ENCODE measurements around the gene OCA2. TPM values are rescaled to one million over a fixed set of nuclear protein-coding genes. Genes with fewer than 3 reads are reported as not detected.

OCA2 gene
- total RNA-seq, 1 donor from 2014 or later, result 1.7 TPM

DNA sequence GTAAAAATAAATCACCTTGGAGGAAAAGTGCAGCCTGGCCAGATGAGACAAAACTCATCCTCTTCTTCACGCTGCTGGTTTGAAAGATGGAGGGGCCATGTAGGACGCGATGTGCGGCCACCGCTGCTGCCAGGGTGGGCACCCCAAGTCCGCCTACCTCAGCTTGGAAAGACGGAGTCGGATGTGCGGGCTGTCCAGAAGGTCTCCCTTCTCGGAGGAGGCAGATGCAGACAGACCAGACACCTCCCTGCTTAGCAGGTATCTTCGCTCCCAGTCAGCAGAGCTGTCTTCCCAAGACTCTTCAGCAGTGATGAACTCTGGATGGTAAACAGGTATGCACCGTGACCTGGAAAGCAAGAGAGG lies 71.4 kb downstream of the OCA2 start:
- Mint-ChIP-seq H3K9me3 (ENCODE audit: unreplicated experiment) (peaks cover 8% of the 10 kb centered on the region), H3K27me3 (ENCODE audit: unreplicated experiment) (peaks cover 3% of the 10 kb centered on the region), H3K4me1 (ENCODE audit: low read depth, unreplicated experiment) (peaks cover 2% of the 10 kb centered on the region), H3K27ac (ENCODE audit: unreplicated experiment) (no peak overlapping the region), H3K4me3 (ENCODE audit: unreplicated experiment) (no peak overlapping the region), H3K36me3 (ENCODE audit: unreplicated experiment) (no peaks in the 10 kb centered on the region)
- no peak for DNase-seq
- TF ChIP-seq CTCF (IDR thresholded peaks at IDR 0.05; ENCODE audit: partially characterized antibody, unreplicated experiment), result no peak

GRCh38 chr15:28026764-28027713 lies 72.1 kb downstream of the OCA2 start:
- TF ChIP-seq CTCF (IDR thresholded peaks at IDR 0.05; ENCODE audit: partially characterized antibody, unreplicated experiment), result no peak
- H3K36me3 Mint-ChIP-seq (ENCODE audit: unreplicated experiment), result no peaks in the 10 kb centered on the region
- DNase-seq, result no peak
- H3K27ac Mint-ChIP-seq (ENCODE audit: unreplicated experiment), result no peak overlapping the region
- H3K9me3 Mint-ChIP-seq (ENCODE audit: unreplicated experiment), result peaks cover 8% of the 10 kb centered on the region
- peaks cover 3% of the 10 kb centered on the region for H3K27me3 Mint-ChIP-seq (ENCODE audit: unreplicated experiment)
- H3K4me3 Mint-ChIP-seq (ENCODE audit: unreplicated experiment), result no peak overlapping the region
- H3K4me1 Mint-ChIP-seq (ENCODE audit: low read depth, unreplicated experiment), result peaks cover 2% of the 10 kb centered on the region

GRCh38 chr15:28026221-28026620 lies 72.9 kb downstream of the OCA2 start:
- TF ChIP-seq CTCF (IDR thresholded peaks at IDR 0.05; ENCODE audit: partially characterized antibody, unreplicated experiment), result no peak
- no peak overlapping the region for H3K4me3 Mint-ChIP-seq (ENCODE audit: unreplicated experiment)
- H3K27me3 Mint-ChIP-seq (ENCODE audit: unreplicated experiment), result peaks cover 3% of the 10 kb centered on the region
- DNase-seq, result no peak
- no peaks in the 10 kb centered on the region for H3K36me3 Mint-ChIP-seq (ENCODE audit: unreplicated experiment)
- no peak overlapping the region for H3K27ac Mint-ChIP-seq (ENCODE audit: unreplicated experiment)
- peaks cover 3% of the 10 kb centered on the region for H3K4me1 Mint-ChIP-seq (ENCODE audit: low read depth, unreplicated experiment)
- H3K9me3 Mint-ChIP-seq (ENCODE audit: unreplicated experiment), result peaks cover 8% of the 10 kb centered on the region

- Mint-ChIP-seq H3K36me3 (ENCODE audit: unreplicated experiment) (no peaks in the 10 kb centered on the region), H3K9me3 (ENCODE audit: unreplicated experiment) (peaks cover 8% of the 10 kb centered on the region), H3K27me3 (ENCODE audit: unreplicated experiment) (peaks cover 3% of the 10 kb centered on the region), H3K4me1 (ENCODE audit: low read depth, unreplicated experiment) (peaks cover 3% of the 10 kb centered on the region), H3K4me3 (ENCODE audit: unreplicated experiment) (no peak overlapping the region), H3K27ac (ENCODE audit: unreplicated experiment) (no peak overlapping the region)
- no peak for DNase-seq
- no peak for TF ChIP-seq CTCF (IDR thresholded peaks at IDR 0.05; ENCODE audit: partially characterized antibody, unreplicated experiment)
Measured at GRCh38 chr15:28025413-28025812, 73.7 kb downstream of the OCA2 start.

GRCh38 chr15:28024889-28025250 lies 74.2 kb downstream of the OCA2 start:
- peaks cover 8% of the 10 kb centered on the region for H3K9me3 Mint-ChIP-seq (ENCODE audit: unreplicated experiment)
- DNase-seq, result no peak
- no peaks in the 10 kb centered on the region for H3K36me3 Mint-ChIP-seq (ENCODE audit: unreplicated experiment)
- no peak overlapping the region for H3K4me3 Mint-ChIP-seq (ENCODE audit: unreplicated experiment)
- TF ChIP-seq CTCF (IDR thresholded peaks at IDR 0.05; ENCODE audit: partially characterized antibody, unreplicated experiment), result no peak
- no peak overlapping the region for H3K27ac Mint-ChIP-seq (ENCODE audit: unreplicated experiment)
- peaks cover 5% of the 10 kb centered on the region for H3K27me3 Mint-ChIP-seq (ENCODE audit: unreplicated experiment)
- H3K4me1 Mint-ChIP-seq (ENCODE audit: low read depth, unreplicated experiment), result peaks cover 3% of the 10 kb centered on the region

Data from glutamatergic neuron (in vitro differentiated cells).